A673 (cell line): Measurements from ENCODE around the gene PYGO1. TPM values are rescaled to one million over a fixed set of nuclear protein-coding genes. Genes with fewer than 3 reads are reported as not detected.

Experiments
- BruUV-seq: library from RNA; stranded (reverse); fragments of 400-500 nt; replicated peaks from 2 replicates; lab custom pipeline; 2021; lab: Mats Ljungman, UMichigan
- CTCF ChIA-PET: fragments of 300-600 bp; sonication (Branson Sonifier 250); formaldehyde crosslinking; loops from one replicate; lab custom pipeline; 2022; ENCODE audit warnings: antibody characterized with exemption; lab: Charles Lee
- POLR2A ChIA-PET: fragments of 300-600 bp; sonication (Branson Sonifier 250); formaldehyde crosslinking; loops from one replicate; lab custom pipeline; 2022; ENCODE audit warnings: antibody characterized with exemption; ENCODE audit not compliant: low non-redundant PET; lab: Charles Lee
- DNase-seq: peaks from one replicate; pipeline ENCODE4 v3.0.0-alpha.2; 2015; ENCODE audit warnings: low spot score
- H3K27ac ChIP-seq: fragments of 200-600 bp; sonication (generic); 2 replicates; pipeline ENCODE4 v1.5.1; 2016; ENCODE audit warnings: mixed run types, low read depth, mild to moderate bottlenecking, mixed read lengths, antibody characterized with exemption, low read length; ENCODE audit not compliant: poor library complexity, severe bottlenecking
- H3K27me3 ChIP-seq: fragments of 200-600 bp; sonication (generic); replicated peaks from 2 replicates; pipeline ENCODE4 v1.6.1; 2017; ENCODE audit warnings: mixed run types, low read depth, mild to moderate bottlenecking, mixed read lengths, antibody characterized with exemption, low read length; ENCODE audit not compliant: insufficient read depth, poor library complexity
- H3K36me3 ChIP-seq: fragments of 200-600 bp; sonication (generic); 2 replicates; pipeline ENCODE4 v1.6.1; 2016; ENCODE audit warnings: mixed run types, mild to moderate bottlenecking, mixed read lengths, antibody characterized with exemption, low read length; ENCODE audit not compliant: insufficient read depth, poor library complexity, severe bottlenecking
- H3K4me1 ChIP-seq: fragments of 200-600 bp; sonication (generic); 2 replicates; pipeline ENCODE4 v1.6.1; 2017; ENCODE audit warnings: mixed run types, mild to moderate bottlenecking, mixed read lengths, antibody characterized with exemption, low read length; ENCODE audit not compliant: insufficient read depth, poor library complexity, severe bottlenecking
- H3K4me3 ChIP-seq: fragments of 200-600 bp; sonication (generic); 2 replicates; pipeline ENCODE4 v1.5.1; 2016; ENCODE audit warnings: low read depth, mixed run types, mild to moderate bottlenecking, mixed read lengths, low read length; ENCODE audit not compliant: poor library complexity, severe bottlenecking
- H3K9me3 ChIP-seq: fragments of 200-600 bp; sonication (generic); 2 replicates; pipeline ENCODE4 v1.6.1; 2016; ENCODE audit warnings: mixed run types, low read depth, mild to moderate bottlenecking, mixed read lengths, antibody characterized with exemption, low read length; ENCODE audit not compliant: poor library complexity, severe bottlenecking
- CTCF ChIP-seq: fragments of 300-800, 200-600 bp; sonication (generic); conservative IDR thresholded peaks from 2 replicates; pipeline ENCODE4 v1.5.1; 2017; ENCODE audit warnings: low read depth, mild to moderate bottlenecking, antibody characterized with exemption, low read length, moderate library complexity, mixed read lengths
- EZH2 ChIP-seq: fragments of 200-600 bp; sonication (generic); IDR thresholded peaks from 2 replicates; pipeline ENCODE4 v1.6.1; 2017; ENCODE audit warnings: borderline replicate concordance, low read depth, mild to moderate bottlenecking, mixed read lengths, antibody characterized with exemption, low read length; ENCODE audit not compliant: poor library complexity, severe bottlenecking
- intact Hi-C: fragments of 100-400 bp; cut with micrococcal nuclease; formaldehyde crosslinking; loops from one replicate; pipeline ENCODE4 v1.10.0; 2022; ENCODE audit not compliant: unreplicated experiment
- total RNA-seq: library from RNA; stranded (reverse); gene quantifications from 2 replicates; pipeline ENCODE4 v1.2.3, GENCODE V29; 2021

PYGO1 gene
- total RNA-seq, 1 experiment from 2014 or later = 6.8 TPM

GRCh38 chr15:55632434-55632833 is 44.3 kb upstream of the PYGO1 start:
- Histone ChIP-seq H3K9me3 (no peaks in the 10 kb centered on the region), H3K4me1 (no peaks in the 10 kb centered on the region), H3K36me3 (no peaks in the 10 kb centered on the region), H3K27me3 (no peaks in the 10 kb centered on the region), H3K4me3 (no peak overlapping the region), H3K27ac (no peak overlapping the region)
- intact Hi-C loops = no loop called here
- CTCF ChIA-PET = no interaction called here
- BruUV-seq = no TSS peak
- DNase-seq = no peak
- POLR2A ChIA-PET = no interaction called here
- no peak for TF ChIP-seq CTCF
- no peak for TF ChIP-seq EZH2

DNA sequence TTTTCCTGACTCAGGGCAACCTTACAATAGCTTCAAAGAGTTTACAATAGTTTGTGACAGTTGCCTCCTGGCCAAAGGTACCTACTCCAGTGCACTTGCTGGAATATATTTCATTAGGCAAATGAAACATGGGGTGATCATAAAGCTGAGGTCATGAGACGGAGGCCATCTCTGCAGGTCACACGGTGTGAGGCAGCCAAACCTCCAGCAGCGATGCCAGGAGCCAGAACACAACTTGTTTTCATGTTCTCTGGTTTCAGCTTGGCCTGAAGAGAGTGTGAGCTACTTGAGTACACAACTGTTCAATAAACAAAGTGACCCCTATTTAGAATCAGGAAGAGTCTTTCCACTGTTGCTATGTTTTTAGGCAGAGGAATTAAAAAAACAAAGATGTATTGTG is 42.7 kb upstream of the PYGO1 start:
- POLR2A ChIA-PET = no interaction called here

DNA sequence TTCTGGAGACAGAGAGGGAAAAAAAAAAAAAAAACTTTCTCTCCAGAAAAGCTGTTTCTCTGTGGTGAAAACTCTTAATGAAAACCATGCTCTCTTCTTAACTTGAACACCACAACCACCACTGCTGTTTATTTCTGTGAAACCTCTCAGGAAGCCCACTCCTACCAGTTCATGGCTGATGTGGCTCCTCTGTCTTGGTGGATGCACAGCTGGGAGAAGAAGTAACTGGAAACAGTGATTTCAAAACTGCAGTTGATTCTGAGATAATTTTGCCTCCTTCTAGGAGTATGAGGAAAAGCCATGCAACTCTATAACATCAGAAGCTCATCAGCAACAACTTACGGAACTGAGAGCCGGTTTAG is 40.2 kb upstream of the PYGO1 start:
- Histone ChIP-seq H3K4me3 (no peak overlapping the region), H3K4me1 (no peaks in the 10 kb centered on the region), H3K27ac (no peak overlapping the region), H3K9me3 (no peaks in the 10 kb centered on the region), H3K27me3 (no peaks in the 10 kb centered on the region), H3K36me3 (no peaks in the 10 kb centered on the region)
- BruUV-seq = no TSS peak
- TF ChIP-seq CTCF (no peak), EZH2 (no peak)
- ChIA-PET POLR2A (no interaction called here), CTCF (interaction anchor here (0.6 kb wide), 1 partner anchor 18 kb away, joined by 3 read pairs; no protein-coding TSS in a partner anchor)
- intact Hi-C loops = no loop called here
- DNase-seq = no peak

More for the DNA sequence above, 42.7 kb upstream of the PYGO1 start:
- Histone ChIP-seq H3K27ac (no peak overlapping the region), H3K9me3 (no peaks in the 10 kb centered on the region), H3K36me3 (no peaks in the 10 kb centered on the region), H3K4me3 (no peak overlapping the region), H3K27me3 (no peaks in the 10 kb centered on the region), H3K4me1 (no peaks in the 10 kb centered on the region)
- TF ChIP-seq CTCF (no peak), EZH2 (no peak)
- DNase-seq = no peak
- BruUV-seq = no TSS peak
- CTCF ChIA-PET = no interaction called here
- intact Hi-C loops = no loop called here
